ENCODE data around the gene SNX30. TPM values are rescaled to one million over a fixed set of nuclear protein-coding genes. Genes with fewer than 3 reads are reported as not detected.

SNX30 gene
- total RNA-seq, 1 donor from 2014 or later = 67.5 TPM

DNA sequence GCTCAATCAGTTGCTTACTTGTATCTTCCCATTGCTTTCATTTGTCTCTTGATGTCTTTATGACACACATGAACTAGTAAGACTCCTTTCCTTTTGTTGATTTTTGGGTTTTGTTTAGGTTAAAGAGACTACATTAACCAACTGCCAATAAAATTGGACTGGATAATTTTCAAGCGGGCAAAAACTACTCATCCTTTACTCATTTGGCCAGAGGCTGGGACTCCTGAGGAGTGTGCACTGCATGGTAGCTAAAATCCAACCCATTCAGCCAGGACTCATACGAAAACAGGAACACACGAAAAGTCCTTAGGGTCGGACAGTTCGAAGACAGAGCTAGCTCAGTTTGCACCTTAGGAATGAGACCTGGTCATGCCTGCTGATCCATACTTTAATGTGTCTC is 134.2 kb downstream of the SNX30 start:
- H3K9me3 ChIP-seq = no peaks in the 10 kb centered on the region
- TF ChIP-seq, protein P1, sequence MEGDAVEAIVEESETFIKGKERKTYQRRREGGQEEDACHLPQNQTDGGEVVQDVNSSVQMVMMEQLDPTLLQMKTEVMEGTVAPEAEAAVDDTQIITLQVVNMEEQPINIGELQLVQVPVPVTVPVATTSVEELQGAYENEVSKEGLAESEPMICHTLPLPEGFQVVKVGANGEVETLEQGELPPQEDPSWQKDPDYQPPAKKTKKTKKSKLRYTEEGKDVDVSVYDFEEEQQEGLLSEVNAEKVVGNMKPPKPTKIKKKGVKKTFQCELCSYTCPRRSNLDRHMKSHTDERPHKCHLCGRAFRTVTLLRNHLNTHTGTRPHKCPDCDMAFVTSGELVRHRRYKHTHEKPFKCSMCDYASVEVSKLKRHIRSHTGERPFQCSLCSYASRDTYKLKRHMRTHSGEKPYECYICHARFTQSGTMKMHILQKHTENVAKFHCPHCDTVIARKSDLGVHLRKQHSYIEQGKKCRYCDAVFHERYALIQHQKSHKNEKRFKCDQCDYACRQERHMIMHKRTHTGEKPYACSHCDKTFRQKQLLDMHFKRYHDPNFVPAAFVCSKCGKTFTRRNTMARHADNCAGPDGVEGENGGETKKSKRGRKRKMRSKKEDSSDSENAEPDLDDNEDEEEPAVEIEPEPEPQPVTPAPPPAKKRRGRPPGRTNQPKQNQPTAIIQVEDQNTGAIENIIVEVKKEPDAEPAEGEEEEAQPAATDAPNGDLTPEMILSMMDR (IDR thresholded peaks at IDR 0.05) = no peak
- peaks cover 2% of the 10 kb centered on the region for H3K27me3 ChIP-seq (ENCODE audit: low read depth)
- DNase-seq = no peak
- H3K27ac ChIP-seq = no peak overlapping the region
- no peak for ATAC-seq
- peaks cover 2% of the 10 kb centered on the region for H3K4me1 ChIP-seq
- intact Hi-C loops (cut with DNase I) = no loop called here
- H3K36me3 ChIP-seq = peaks cover 14% of the 10 kb centered on the region
- no peak overlapping the region for H3K4me3 ChIP-seq

DNA sequence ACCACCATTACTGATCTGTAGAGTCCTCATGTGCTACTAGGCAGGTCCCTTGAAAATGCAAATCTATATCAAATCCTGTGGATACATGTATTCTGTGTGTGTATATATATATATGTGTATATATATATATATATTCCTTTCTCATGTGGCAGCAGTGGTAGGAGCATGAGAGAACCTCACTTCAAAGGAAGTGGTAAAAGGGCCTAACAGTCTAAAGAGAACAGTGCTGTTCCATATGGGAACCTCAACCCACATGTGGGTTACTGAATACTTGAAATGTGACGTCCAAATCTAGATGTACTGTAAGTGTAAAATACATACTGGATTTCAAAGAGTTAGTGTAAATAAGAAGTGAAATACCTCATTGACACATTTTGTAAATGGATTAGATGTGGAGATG is 134.8 kb downstream of the SNX30 start:
- ATAC-seq (no peak), DNase-seq (no peak)
- Histone ChIP-seq H3K4me1 (peaks cover 8% of the 10 kb centered on the region), H3K27me3 (ENCODE audit: low read depth) (peaks cover 8% of the 10 kb centered on the region), H3K9me3 (no peaks in the 10 kb centered on the region), H3K27ac (no peak overlapping the region), H3K36me3 (peaks cover 13% of the 10 kb centered on the region), H3K4me3 (no peak overlapping the region)
- TF ChIP-seq, protein P1 (IDR thresholded peaks at IDR 0.05) = no peak
- intact Hi-C loops (cut with DNase I) = no loop called here

DNA sequence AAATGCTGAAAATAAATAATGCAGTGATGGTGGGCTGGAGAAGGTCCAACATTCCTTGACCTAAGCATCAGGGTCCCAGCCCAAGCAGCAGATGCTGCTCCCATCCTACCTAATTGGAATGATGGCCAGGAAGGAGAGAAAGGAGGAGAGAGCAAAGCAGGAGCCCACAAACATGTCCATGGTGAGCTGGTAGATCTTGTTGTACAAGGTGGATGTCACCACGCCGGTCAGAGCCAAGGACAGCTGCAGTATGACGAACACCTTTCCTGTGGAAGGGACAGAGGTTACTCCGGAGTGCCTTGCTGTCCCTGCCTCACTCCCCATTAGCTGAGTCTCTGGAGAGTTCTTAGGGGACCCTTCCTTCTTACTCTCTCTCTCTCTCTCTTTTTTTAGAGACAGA is 135.8 kb downstream of the SNX30 start:
- intact Hi-C loops (cut with DNase I) = no loop called here
- ATAC-seq (no peak), DNase-seq (no peak)
- Histone ChIP-seq H3K9me3 (no peaks in the 10 kb centered on the region), H3K4me3 (no peak overlapping the region), H3K36me3 (peaks cover 3% of the 10 kb centered on the region), H3K27me3 (ENCODE audit: low read depth) (peaks cover 12% of the 10 kb centered on the region), H3K4me1 (peaks cover 17% of the 10 kb centered on the region), H3K27ac (no peak overlapping the region)
- TF ChIP-seq, protein P1 (IDR thresholded peaks at IDR 0.05) = no peak

DNA sequence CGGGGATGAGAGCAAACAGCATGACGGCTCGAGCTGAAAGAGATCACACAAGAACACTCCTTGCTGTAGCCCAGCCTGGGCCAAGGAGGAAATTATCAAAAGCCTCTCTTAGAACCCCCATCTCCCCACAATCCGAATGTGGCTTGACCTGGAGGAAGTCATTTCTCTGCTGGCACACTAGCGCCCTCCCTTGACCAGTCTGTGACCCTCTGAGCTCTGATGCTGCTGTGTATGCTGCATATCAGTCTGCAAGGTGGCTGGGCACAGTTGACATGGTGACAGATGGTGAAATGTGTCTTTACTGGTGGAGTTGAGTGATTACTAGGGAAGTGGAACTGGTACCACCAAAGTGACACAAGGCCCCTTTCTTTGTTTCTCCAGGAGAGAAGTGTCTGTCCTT is 136.8 kb downstream of the SNX30 start:
- Histone ChIP-seq H3K4me3 (no peak overlapping the region), H3K27me3 (ENCODE audit: low read depth) (peaks cover 12% of the 10 kb centered on the region), H3K4me1 (peaks cover 18% of the 10 kb centered on the region), H3K27ac (no peak overlapping the region), H3K36me3 (no peaks in the 10 kb centered on the region), H3K9me3 (no peaks in the 10 kb centered on the region)
- TF ChIP-seq, protein P1 (IDR thresholded peaks at IDR 0.05) = peak; percentile 41
- DNase-seq = peak; percentile 71
- peak; percentile 52 to 69 for ATAC-seq
- intact Hi-C loops (cut with DNase I) = no loop called here

DNA sequence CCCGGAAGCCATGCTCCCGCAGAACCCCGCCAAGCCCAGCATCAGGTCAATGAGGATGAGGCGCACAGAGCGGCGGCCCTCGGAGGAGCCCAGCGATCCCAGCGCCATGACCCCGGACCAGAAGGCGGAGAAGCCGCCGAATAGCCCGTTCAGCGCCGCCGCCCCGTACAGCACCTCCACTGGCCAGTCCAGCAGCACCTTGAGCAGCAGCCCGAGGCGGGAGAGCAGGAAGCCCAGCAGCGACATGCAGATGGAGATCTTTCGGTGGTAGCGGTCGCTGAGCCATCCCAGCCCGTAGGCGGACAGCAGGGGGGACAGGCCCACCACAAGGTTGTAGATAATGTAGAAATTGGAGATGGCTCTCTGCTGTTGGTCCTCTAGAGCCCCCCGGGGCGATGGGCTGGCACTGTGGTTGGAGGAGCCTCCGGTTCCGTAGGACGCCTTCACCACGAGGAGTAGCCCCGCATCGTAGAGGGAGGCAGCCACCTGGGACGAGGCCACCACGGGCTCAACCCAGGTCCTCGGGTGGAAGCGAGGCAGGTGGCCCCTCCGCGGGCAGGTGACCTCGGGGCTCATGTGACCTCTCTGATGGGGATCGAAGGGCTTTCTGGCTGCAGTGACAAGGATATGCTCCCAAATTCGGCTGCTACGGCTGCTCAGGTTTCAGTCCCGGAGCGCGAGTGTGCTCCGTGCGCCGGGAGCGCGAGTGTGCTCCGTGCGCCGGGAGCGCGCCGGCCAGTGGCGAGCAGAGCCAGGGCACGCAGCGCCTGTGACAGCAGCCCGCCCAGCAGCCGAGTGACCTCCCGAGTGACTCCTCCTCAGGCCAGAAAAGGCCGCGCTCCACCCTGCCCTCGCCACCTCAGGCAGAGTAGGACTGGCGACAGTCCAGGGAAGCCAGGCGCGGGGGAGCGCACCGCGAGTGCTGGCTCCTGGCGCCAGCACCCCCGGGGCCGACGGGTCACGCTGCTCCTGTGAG is 139.8 kb downstream of the SNX30 start, which contains the start of gene SLC46A2:
Gene SLC46A2, minus strand, starts transcription at position 771 of the 976 bp plus-strand sequence. Its CDS starts 195 bp downstream, at position 576.
- H3K4me3 ChIP-seq = peak within 1 kb of the TSS; percentile 59
- TF ChIP-seq, protein P1 (IDR thresholded peaks at IDR 0.05) = no peak
- H3K36me3 ChIP-seq = no peaks in the 10 kb centered on the region
- H3K27ac ChIP-seq = peak within 1 kb of the TSS; percentile 60
- peak; percentile 86 for ATAC-seq
- H3K9me3 ChIP-seq = no peaks in the 10 kb centered on the region
- H3K4me1 ChIP-seq = peaks cover 33% of the 10 kb centered on the region
- DNase-seq = peak; percentile 86
- intact Hi-C loops (cut with DNase I) = no loop called here
- peaks cover 12% of the 10 kb centered on the region for H3K27me3 ChIP-seq (ENCODE audit: low read depth)

Measured in lower lobe of right lung (tissue), 2 donors.